T-helper 2 cell treated with Interferon-gamma antibody and Interleukin-4, amounts not matched to agents 100 ng/mL and 5 ng/mL, for 36 hours (primary cell): ENCODE results near the gene CELF2. TPM values are rescaled to one million over a fixed set of nuclear protein-coding genes. Genes with fewer than 3 reads are reported as not detected.

Experiments used
- intact Hi-C: fragments of 100-400 bp; cut with micrococcal nuclease; formaldehyde crosslinking; loops from one replicate; pipeline ENCODE4 v1.15.1; 2023
- total RNA-seq: library from RNA; stranded (reverse); gene quantifications from 2 replicates; pipeline ENCODE4 v1.2.3, GENCODE V29; 2022

Gene CELF2
- total RNA-seq, 1 donor from 2014 or later: 152 TPM

DNA sequence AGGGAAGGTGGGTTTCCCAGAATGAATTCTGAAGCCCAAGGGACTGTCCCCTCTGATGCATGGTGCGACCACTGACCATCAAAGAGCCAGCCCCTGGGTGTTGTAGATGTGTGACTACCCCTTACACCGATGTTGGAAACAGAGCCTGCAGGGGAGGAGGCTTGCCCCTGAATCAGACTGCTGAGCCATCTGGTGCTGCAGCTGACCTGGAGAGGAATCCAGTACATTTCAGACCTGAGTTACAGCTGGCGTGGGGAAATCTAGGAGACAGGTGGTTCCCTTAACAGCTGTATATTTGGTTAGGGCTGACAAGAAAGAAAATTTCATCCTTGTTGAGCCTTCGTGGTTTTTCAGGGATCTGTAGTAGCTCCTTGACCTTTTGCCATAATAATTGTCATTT is 195.5 kb downstream of the CELF2 start:
- intact Hi-C loops: loop anchor here (2.0 kb wide), 1 partner anchor 14 kb away; no protein-coding TSS in a partner anchor

DNA sequence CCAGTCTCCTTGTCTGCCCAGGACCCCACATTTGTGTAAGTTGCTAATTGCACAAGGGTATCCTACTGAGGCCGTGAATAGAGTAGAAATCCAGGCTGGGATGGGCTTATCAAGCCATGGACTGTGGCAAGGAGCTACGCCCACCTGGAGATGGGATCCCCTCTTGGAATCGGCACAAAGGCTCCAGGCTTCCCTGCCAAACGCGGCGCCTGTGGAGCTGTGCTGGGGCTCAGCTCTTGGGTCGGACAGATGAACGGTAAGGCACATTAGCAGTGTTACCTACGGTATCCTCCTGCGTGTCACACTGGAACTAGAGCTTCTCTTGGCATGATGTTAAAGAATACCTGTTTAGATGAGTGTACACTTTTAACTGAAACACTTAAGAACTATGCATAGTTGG is 196.7 kb downstream of the CELF2 start:
- intact Hi-C loops: no loop called here

DNA sequence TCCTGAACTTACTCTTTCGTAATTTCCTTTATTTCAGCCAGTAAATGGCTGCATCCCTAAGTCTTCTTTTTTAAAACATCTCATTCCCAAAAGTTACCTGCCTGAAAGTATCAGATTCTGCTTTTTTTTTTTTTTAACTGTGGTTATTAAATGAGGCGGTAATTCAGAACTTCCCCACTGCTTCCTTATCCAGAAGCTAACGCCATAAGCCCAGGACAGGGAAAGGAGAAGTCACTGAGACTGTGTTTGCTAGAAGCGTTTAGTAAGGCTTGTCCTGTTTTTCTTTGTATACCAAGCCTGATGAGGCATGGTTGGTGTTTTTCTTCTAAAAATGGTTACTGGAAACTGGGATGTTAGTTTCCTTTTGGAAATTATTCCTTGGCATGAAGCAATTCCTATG is 197.8 kb downstream of the CELF2 start:
- intact Hi-C loops: no loop called here

DNA sequence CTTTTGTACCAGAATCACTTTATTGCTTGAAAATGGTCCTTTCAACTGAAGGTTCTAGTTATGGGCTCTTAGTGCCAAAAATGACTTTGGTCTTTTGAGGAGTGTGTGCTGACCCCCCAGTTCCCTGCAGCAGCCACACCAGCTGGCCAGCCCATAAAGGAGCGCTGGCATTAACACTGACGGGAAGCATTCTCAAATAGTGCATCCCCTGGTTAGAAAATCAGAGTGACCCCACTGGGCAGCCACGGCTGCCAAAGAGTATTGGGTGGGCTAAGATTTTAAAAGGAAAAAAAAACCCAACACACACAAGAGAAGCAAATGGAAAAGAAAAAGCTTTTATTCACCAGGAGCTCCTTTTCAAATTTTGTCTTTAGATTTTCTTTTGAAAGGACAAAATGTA is 199.8 kb downstream of the CELF2 start:
- intact Hi-C loops: no loop called here

DNA sequence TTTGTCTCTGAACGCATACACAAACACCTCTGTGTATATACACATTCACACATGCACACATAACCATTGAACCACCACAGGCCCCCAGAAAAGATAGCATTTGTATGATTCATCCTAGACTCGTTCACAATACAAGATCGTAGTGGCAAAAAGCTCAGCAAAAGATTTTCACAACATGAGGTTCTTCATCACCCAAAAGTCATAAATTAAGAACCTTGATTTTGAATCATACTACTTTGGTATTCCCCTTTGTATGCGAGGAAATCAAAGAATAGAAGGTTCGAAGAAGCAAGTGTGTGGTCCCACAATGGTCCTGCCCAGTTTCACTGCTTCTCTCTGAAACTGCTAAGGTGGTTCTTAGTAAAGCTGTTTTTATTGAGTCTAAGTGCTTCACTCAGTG is 200.7 kb downstream of the CELF2 start:
- intact Hi-C loops: no loop called here

DNA sequence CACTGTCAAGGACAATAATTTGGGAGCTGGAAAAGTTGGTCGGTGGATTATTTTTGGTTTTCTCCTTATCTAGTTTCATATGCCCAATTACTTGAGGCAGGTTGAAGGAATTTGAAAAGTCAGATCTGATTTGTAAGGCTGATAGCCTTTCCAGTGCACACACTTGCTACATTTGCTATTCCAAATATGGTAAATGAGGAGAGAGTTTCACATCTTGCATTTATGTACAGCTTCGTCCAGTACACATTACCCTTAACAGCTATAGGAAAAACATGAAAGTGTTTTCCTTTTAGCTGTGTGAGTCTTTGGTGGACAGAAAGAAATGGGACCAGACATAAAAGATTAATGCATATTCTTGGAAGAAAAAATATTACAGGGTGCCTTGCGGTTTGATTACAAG is 201.8 kb downstream of the CELF2 start:
- intact Hi-C loops: no loop called here

DNA sequence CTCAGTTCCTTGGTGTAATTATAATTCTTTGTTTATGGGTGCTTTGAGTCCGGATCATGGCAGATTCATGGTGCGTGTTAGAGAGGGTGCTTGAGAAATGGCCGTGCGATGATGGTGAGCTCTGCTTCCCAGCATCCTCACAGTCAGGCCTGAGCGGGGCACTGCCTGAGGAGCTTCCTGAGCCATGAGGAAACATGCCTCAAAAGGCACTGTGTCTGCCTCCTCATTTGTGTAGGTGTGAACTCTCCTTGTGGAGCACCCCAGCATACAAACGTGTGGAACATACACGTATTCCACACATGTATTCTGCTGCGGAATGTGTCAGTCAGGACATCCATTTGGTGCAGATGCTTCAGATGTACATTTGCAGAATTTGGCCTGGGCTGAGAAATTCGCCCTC is 205.4 kb downstream of the CELF2 start:
- intact Hi-C loops: no loop called here

DNA sequence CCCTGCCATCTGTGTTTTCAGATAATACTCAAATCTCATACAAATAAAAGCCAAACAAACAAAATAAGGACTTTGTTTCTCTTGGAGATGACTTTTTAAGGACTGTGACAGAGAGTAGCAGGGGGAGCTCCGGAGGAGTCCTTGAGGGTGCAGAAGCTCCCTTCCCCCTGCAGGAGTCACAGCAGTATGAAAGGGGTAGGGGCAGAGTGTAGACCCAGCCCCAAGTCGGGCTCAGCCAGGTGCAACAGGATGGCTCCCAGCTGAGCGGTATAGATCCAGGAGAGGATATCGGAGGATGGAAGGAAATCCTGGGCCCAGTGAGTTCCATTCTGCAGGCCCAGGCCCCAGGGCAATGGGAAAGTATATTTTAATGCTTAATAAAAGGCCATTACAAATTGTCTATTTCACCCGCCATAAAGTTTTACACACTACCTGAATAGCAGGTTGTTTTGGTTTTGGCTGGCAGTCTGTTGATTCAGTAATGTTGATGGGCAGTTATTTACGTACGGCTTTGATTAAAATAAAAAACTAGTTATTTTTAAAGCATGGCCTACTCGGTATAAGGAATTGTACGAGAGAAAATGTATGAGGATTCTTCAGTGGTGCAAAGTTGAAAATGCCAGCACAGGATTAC is 206.0 kb downstream of the CELF2 start:
- intact Hi-C loops: no loop called here

DNA sequence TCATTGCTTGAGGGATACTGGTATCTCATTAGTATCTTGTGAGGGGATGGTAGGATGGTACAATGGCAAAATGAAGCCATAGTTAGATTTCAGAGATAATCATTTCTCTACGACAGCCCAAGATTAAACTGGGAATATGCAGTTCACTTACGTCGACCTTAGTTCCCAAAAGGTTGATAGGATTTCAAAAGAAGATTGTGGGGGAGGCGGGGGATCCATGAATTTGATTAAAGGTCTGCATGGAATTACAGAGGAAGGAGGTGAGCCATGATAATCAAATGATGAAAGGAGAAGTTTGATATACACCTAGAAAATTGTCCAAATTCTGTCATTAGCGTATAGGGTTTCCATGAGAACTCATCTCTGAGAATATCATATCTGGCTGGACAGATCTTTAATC is 206.6 kb downstream of the CELF2 start:
- intact Hi-C loops: no loop called here

DNA sequence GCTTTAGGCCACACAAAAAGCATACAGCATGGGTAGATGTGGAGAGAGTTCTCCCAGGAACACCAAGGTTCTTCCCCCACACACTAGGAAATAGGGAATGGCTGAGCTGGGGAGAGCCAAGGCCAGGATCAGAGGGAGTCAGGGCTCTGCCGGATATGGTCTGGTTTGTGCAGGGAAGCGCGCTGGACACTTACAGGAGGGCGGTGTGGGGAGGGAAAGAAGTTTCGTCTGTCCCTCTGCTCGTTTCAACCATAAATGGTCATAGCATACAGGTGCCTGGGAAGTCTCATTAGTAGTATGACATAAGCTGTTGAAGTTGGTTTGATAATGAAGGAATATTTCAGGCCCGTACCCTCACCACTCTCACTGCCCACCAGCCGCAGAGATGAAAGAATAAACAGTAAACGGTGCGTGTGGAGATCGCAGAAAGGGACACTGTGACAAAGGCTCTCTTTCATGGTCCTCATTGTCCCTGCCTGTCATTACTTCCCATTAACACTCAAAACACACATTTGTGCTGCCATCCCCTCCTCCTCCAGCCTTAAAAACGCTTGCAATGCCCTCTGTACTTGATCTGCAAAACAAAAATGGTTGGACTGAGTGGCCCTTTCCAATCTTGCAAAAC is 207.2 kb downstream of the CELF2 start:
- intact Hi-C loops: no loop called here

DNA sequence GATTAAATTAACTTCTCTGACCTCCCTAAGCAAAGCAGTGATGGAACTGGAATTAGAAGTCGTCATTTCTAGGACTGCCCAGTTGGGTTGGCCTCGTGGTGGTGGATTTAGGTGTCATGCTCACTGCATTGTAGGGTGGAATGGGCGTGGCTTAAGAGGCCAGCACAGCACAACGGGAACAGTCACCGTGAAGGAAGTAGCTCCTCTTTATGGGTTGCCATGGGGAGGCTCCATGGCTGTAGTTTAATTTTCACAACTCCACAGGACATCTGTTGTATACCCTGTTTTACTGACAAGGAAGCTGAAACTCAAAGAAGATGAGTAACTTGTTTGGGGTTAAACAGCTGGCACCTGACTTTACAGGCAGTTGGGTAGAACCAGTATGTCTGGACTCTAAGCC is 208.3 kb downstream of the CELF2 start:
- intact Hi-C loops: loop anchor here (1.0 to 2.0 kb wide), 4 partner anchors 10 to 59 kb away; no protein-coding TSS in a partner anchor

DNA sequence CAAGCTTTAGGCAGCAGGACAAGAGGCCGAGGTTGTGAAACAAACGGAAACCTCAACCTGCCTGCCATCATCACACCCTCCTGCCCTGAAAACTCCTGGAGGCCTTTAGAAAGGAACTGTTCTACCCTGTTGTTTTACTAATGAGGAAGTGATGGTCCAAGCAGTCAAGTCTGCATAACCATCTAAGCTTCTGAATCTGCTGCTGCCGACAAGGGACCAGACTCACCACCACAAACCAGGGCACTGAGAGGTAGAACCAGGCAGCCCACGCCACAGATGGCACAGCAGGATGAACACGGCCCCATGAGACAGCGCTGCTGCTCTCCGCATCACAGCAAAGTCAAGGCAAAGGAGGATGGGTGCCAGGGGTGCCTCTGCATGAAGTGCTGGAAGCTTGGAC is 209.4 kb downstream of the CELF2 start:
- intact Hi-C loops: loop anchor here (2.0 kb wide), 2 partner anchors 14 to 60 kb away; no protein-coding TSS in a partner anchor

DNA sequence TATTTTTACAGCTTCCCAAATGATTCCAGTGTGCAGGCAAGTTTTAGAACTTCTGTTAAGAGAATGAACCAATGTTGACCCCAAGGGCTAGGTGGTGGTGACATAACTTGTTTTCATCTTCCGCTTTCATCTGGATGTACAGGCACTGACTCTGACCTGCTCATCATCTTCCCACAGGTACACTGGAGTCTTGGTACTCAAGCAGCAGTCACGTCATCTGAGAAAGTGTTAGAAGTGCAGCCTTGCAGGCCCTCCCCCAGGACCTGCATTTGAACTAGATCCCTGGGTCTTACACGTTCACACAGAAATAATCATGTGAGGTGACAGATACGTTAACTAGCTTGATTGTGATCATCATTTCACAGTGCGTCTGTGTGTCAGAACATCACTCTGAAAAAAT is 212.2 kb downstream of the CELF2 start:
- intact Hi-C loops: no loop called here

DNA sequence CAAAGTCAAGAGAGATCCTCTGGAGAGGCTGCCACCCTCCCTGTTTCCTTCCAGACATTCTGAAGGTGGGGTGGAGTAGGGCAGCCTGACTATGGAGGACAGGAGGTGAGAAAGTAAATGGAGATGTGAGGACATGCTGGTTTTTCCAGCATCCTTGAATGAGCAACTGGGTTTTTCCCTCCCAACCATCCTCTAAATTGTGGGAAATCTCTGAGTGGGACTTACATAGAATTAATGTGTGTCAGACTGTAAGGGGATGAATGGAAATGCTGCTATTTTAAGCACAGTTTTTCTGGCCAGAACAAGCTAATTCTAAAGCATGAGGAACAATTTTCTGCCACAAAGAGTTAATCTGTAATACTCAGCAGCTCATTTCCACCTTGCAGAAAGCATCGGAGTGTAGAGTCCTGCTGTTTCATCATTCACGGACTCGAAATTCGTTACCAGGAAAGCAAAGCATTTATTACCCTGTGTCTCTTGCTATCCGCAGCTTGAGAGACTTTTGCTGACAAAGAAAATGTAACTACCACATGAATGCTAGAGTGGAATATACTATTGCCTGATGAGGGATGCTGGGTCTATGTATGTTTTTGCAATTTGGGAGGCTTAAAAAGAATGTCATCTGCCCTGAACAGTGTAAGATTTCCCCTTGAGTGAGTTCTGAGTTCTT is 213.0 kb downstream of the CELF2 start:
- intact Hi-C loops: no loop called here

DNA sequence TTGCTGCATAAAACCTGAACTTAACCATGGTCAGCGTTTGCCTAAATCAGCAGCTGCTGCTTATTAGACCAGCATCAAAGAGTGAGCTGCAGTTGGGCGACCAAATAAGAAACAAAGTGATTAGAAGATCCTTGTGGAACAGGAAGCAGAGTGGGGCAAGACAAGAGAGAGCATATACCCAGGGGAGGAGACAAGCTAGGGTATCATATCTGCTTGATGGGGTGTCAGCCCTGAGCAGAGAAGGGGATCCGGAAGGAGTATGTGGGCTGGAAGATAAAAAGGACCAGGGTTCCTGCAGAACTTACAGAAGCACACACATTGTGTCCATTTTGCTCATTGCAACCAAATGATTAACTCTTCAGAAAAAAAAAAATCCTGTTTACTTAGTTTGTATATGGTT is 213.6 kb downstream of the CELF2 start:
- intact Hi-C loops: no loop called here

DNA sequence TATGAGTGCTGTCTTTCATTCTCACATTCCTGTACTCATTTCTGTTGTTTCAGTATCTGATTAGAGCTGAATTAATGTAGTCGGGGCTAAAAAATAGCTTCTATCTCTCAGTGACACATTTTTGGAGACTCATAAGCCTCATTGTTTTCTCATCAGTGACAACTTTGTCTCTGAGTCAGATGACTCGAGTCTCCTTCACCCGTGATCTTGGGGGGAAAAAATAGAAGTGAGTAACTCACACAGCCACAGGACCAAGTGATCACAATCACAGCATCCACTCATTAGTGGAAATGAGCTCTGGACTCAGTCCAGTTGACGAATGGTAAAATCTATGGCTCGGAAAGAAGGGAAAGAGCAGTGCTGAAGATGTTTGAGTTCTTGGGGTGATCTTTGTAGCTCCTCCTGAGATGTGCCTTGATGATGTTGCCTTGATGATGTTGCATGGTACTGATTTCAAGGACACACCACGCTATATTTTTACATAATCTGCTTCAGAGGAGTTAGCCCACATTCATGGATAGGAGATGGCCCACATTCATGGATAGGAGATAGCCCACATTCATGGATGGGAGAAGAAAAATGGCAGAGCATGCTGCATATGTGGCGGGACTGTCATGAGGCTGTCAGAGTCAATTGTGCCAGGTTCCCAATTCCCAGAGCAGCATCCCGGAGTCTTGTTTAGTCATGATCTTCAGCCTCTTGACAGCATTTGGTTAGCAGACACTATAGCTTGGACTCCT is 214.7 kb downstream of the CELF2 start:
- intact Hi-C loops: no loop called here

DNA sequence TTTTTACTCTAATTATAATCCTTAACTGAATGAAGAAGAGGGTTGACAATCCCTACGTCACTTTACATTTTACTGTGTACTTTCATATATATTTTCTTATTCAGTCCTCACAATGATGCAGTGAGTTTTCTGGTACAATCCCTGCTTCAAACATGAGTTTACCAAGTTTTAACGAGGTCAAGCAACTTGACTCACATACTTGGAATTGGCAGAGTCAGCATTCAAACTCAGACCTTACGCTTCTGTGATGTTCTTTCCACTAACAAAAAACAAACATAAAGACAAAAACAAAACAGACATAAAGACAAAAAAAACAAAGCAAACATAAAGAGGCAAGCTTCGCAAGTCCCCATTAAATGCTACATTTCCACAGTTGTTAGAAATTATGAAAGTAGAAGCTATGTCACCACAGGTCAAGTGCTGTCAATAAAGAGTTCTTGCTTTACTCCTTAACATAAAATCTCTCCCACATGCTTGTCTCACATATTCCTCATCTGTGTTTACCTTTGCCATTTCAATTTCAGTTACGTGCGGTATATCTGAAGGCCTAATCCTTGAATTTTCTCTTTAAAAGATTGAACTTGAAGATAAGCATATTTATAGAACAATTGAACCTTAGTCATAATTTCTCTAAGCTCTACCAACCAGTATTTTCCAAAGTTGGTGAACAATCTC is 217.3 kb downstream of the CELF2 start:
- intact Hi-C loops: no loop called here

DNA sequence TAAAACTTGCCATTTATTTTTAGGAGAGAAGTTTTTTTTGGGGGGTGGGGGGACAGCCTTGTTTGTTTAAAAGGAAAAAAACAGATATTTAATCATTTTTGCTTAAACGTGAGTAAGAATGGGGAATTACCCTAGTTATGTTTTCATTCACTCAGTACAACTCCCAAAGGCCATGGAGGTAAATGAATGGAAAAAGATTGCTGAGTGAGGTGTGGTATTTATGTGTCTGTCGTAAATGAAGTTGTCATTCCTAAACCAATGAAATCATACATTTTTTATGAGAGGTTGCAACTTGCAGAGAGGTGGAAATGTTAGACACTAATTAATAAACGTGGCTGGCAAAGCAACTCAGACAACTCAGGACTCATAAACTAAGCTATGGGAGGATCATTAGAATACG is 218.1 kb downstream of the CELF2 start:
- intact Hi-C loops: loop anchor here (1.0 to 2.0 kb wide), 3 partner anchors 9 to 57 kb away; no protein-coding TSS in a partner anchor

DNA sequence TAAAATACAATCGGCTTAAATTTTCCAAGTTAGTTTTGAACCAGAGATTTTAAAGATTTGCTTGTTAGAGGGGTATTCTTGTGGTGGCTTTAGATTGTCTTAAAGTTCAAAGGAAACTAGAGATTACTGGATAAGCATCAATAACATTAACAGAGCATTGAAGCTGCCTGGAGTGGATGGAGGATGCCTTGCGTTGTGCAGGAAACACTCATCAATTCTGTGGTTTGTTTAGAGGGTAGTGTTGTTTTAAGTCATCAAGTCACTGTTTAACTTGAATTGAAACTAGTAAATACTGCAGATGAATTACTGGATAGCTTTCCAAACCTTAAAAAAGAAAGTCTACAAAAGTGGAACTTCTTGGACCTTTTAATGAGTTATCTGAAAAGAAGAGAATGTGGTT is 218.6 kb downstream of the CELF2 start:
- intact Hi-C loops: loop anchor here (1.0 to 2.0 kb wide), 3 partner anchors 10 to 58 kb away; no protein-coding TSS in a partner anchor

DNA sequence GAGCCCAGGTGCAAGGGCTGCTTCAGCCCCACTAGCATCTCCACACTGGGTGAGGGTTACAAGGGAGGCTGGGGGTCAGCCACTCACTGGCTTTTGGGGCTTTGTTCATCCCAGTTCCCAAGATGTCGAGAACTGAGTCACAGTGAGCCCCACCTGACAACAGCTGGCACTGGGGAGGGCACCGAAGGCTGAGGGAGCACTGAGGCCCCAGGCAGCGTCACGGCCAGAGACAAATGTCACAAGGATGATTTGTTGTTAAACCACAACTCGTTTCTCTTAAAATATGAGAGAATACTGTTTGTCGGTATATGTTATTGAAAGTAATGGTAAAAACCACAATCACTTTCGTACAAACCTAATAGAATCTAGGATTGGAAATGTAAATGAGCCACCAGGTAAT is 219.9 kb downstream of the CELF2 start:
- intact Hi-C loops: loop anchor here (2.0 kb wide), 1 partner anchor 29 kb away; no protein-coding TSS in a partner anchor

DNA sequence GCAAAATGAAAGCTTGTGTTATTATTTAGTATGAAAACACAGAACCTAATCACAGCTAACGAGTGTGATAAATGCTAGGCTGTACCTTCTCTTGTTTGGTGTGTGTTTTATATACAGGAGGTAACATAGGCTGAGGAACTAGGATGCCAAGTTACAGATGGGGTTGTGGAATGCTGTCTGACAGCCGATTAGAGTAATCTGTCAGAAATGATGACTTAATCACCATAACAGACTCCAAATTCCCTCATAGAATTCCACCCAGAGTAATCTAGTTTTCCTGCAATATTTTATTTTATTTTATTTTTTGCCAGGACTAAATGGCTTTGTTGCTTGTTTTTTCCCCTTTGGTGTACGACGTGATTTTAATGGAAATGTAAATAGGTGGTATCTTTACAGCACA is 221.2 kb downstream of the CELF2 start:
- intact Hi-C loops: no loop called here
